ENCODE results near the gene ARHGEF18. TPM values are rescaled to one million over a fixed set of nuclear protein-coding genes. Genes with fewer than 3 reads are reported as not detected.
A peak's percentile ranks its signal among the peaks of the same experiment; 100 is the strongest.
"Not testable (repeated sequence)": the region's sequence is repeated elsewhere in the genome, so short reads cannot be mapped to it uniquely, and the experiment has no call there.

The ARHGEF18 gene
- total RNA-seq, 3 donors from 2014 or later = 33.2 to 38.6 (median 35.4) TPM

- Mint-ChIP-seq H3K36me3 (ENCODE audit: insufficient read depth) (peaks cover 30% of the 10 kb centered on the region), H3K4me3 (no peak overlapping the region), H3K4me1 (ENCODE audit: low read depth) (peaks cover 78% of the 10 kb centered on the region)
Observed at GRCh38 chr19:7358102-7358597, 9.4 kb downstream of the ARHGEF18 start.

GRCh38 chr19:7360393-7360984 lies 11.8 kb downstream of the ARHGEF18 start:
- DNase-seq (no peak), ATAC-seq (peak in 1 of 2 donors; percentile 43)
- Mint-ChIP-seq H3K27me3 (ENCODE audit: low read depth) (no peaks in the 10 kb centered on the region), H3K4me3 (no peak overlapping the region), H3K9me3 (no peaks in the 10 kb centered on the region), H3K36me3 (ENCODE audit: insufficient read depth) (peaks cover 39% of the 10 kb centered on the region), H3K4me1 (ENCODE audit: low read depth) (peaks cover 71% of the 10 kb centered on the region)

More at GRCh38 chr19:7358102-7358597, 9.4 kb downstream of the ARHGEF18 start:
- no peaks in the 10 kb centered on the region for H3K27me3 Mint-ChIP-seq (ENCODE audit: low read depth)
- no peaks in the 10 kb centered on the region for H3K9me3 Mint-ChIP-seq
- no peak for DNase-seq
- ATAC-seq = no peak

- H3K27me3 Mint-ChIP-seq (ENCODE audit: low read depth) = no peaks in the 10 kb centered on the region
- no peaks in the 10 kb centered on the region for H3K9me3 Mint-ChIP-seq
- ATAC-seq (no peak), DNase-seq (no peak)
- H3K4me1 Mint-ChIP-seq (ENCODE audit: low read depth) = peaks cover 53% of the 10 kb centered on the region
- H3K4me3 Mint-ChIP-seq = no peak overlapping the region
- peaks cover 35% of the 10 kb centered on the region for H3K36me3 Mint-ChIP-seq (ENCODE audit: insufficient read depth)
Observed at GRCh38 chr19:7363225-7363624, 14.5 kb downstream of the ARHGEF18 start.

- no peak overlapping the region for H3K4me3 Mint-ChIP-seq
- peaks cover 41% of the 10 kb centered on the region for H3K36me3 Mint-ChIP-seq (ENCODE audit: insufficient read depth)
- H3K27me3 Mint-ChIP-seq (ENCODE audit: low read depth) = no peaks in the 10 kb centered on the region
- H3K4me1 Mint-ChIP-seq (ENCODE audit: low read depth) = peaks cover 29% of the 10 kb centered on the region
- no peaks in the 10 kb centered on the region for H3K9me3 Mint-ChIP-seq
- DNase-seq (no peak), ATAC-seq (peak; percentile 50 to 65)
Observed at GRCh38 chr19:7366701-7367420, 18.1 kb downstream of the ARHGEF18 start.

- peaks cover 36% of the 10 kb centered on the region for H3K36me3 Mint-ChIP-seq (ENCODE audit: insufficient read depth)
- DNase-seq (no peak), ATAC-seq (no peak)
- peaks cover 21% of the 10 kb centered on the region for H3K4me1 Mint-ChIP-seq (ENCODE audit: low read depth)
- H3K27me3 Mint-ChIP-seq (ENCODE audit: low read depth) = no peaks in the 10 kb centered on the region
- H3K9me3 Mint-ChIP-seq = no peaks in the 10 kb centered on the region
- no peak overlapping the region for H3K4me3 Mint-ChIP-seq
Observed at GRCh38 chr19:7368456-7368855, 19.7 kb downstream of the ARHGEF18 start.

GRCh38 chr19:7368866-7369265 lies 20.1 kb downstream of the ARHGEF18 start:
- not testable (repeated sequence) for H3K4me3 Mint-ChIP-seq; H3K9me3 Mint-ChIP-seq; H3K27me3 Mint-ChIP-seq (ENCODE audit: low read depth); DNase-seq; ATAC-seq
- Mint-ChIP-seq H3K36me3 (ENCODE audit: insufficient read depth) (peaks cover 32% of the 10 kb centered on the region), H3K4me1 (ENCODE audit: low read depth) (peaks cover 16% of the 10 kb centered on the region)

- no peak for DNase-seq
- Mint-ChIP-seq H3K4me3 (no peak overlapping the region), H3K36me3 (ENCODE audit: insufficient read depth) (peaks cover 32% of the 10 kb centered on the region), H3K4me1 (ENCODE audit: low read depth) (peaks cover 10% of the 10 kb centered on the region), H3K27me3 (ENCODE audit: low read depth) (no peaks in the 10 kb centered on the region), H3K9me3 (no peaks in the 10 kb centered on the region)
- ATAC-seq = no peak
Observed at GRCh38 chr19:7370546-7370945, 21.8 kb downstream of the ARHGEF18 start.

GRCh38 chr19:7371001-7371400 lies 22.3 kb downstream of the ARHGEF18 start:
- H3K36me3 Mint-ChIP-seq (ENCODE audit: insufficient read depth) = peaks cover 34% of the 10 kb centered on the region
- DNase-seq (no peak), ATAC-seq (no peak)
- H3K27me3 Mint-ChIP-seq (ENCODE audit: low read depth) = no peaks in the 10 kb centered on the region
- H3K9me3 Mint-ChIP-seq = no peaks in the 10 kb centered on the region
- H3K4me1 Mint-ChIP-seq (ENCODE audit: low read depth) = peaks cover 10% of the 10 kb centered on the region
- H3K4me3 Mint-ChIP-seq = no peak overlapping the region

GRCh38 chr19:7372810-7373209 lies 24.1 kb downstream of the ARHGEF18 start:
- ATAC-seq = no peak
- peaks cover 2% of the 10 kb centered on the region for H3K4me1 Mint-ChIP-seq (ENCODE audit: low read depth)
- H3K9me3 Mint-ChIP-seq = no peaks in the 10 kb centered on the region
- H3K27me3 Mint-ChIP-seq (ENCODE audit: low read depth) = no peaks in the 10 kb centered on the region
- DNase-seq = no peak
- peaks cover 28% of the 10 kb centered on the region for H3K36me3 Mint-ChIP-seq (ENCODE audit: insufficient read depth)
- H3K4me3 Mint-ChIP-seq = no peak overlapping the region

- ATAC-seq (no peak), DNase-seq (no peak)
- Mint-ChIP-seq H3K36me3 (ENCODE audit: insufficient read depth) (peaks cover 33% of the 10 kb centered on the region), H3K4me1 (ENCODE audit: low read depth) (no peaks in the 10 kb centered on the region), H3K27me3 (ENCODE audit: low read depth) (no peaks in the 10 kb centered on the region), H3K9me3 (no peaks in the 10 kb centered on the region), H3K4me3 (no peak overlapping the region)
Observed at GRCh38 chr19:7373862-7374261, 25.1 kb downstream of the ARHGEF18 start.

GRCh38 chr19:7376151-7376852 lies 27.6 kb downstream of the ARHGEF18 start:
- H3K27me3 Mint-ChIP-seq (ENCODE audit: low read depth) = no peaks in the 10 kb centered on the region
- peaks cover 31% of the 10 kb centered on the region for H3K36me3 Mint-ChIP-seq (ENCODE audit: insufficient read depth)
- ATAC-seq = no peak
- H3K4me3 Mint-ChIP-seq = no peak overlapping the region
- H3K9me3 Mint-ChIP-seq = no peaks in the 10 kb centered on the region
- H3K4me1 Mint-ChIP-seq (ENCODE audit: low read depth) = peaks cover 3% of the 10 kb centered on the region
- no peak for DNase-seq

GRCh38 chr19:7377196-7377595 lies 28.5 kb downstream of the ARHGEF18 start:
- Mint-ChIP-seq H3K4me3 (no peak overlapping the region), H3K27me3 (ENCODE audit: low read depth) (no peaks in the 10 kb centered on the region), H3K9me3 (no peaks in the 10 kb centered on the region), H3K36me3 (ENCODE audit: insufficient read depth) (peaks cover 27% of the 10 kb centered on the region), H3K4me1 (ENCODE audit: low read depth) (peaks cover 3% of the 10 kb centered on the region)
- ATAC-seq = no peak
- no peak for DNase-seq

- no peaks in the 10 kb centered on the region for H3K27me3 Mint-ChIP-seq (ENCODE audit: low read depth)
- DNase-seq (no peak), ATAC-seq (no peak)
- no peaks in the 10 kb centered on the region for H3K9me3 Mint-ChIP-seq
- H3K4me1 Mint-ChIP-seq (ENCODE audit: low read depth) = peaks cover 5% of the 10 kb centered on the region
- no peak overlapping the region for H3K4me3 Mint-ChIP-seq
- H3K36me3 Mint-ChIP-seq (ENCODE audit: insufficient read depth) = peaks cover 28% of the 10 kb centered on the region
Observed at GRCh38 chr19:7381073-7381390, 32.3 kb downstream of the ARHGEF18 start.

GRCh38 chr19:7382694-7383093 lies 34.0 kb downstream of the ARHGEF18 start:
- Mint-ChIP-seq H3K36me3 (ENCODE audit: insufficient read depth) (peaks cover 29% of the 10 kb centered on the region), H3K4me3 (no peak overlapping the region), H3K4me1 (ENCODE audit: low read depth) (peaks cover 22% of the 10 kb centered on the region), H3K27me3 (ENCODE audit: low read depth) (no peaks in the 10 kb centered on the region), H3K9me3 (no peaks in the 10 kb centered on the region)
- DNase-seq (no peak), ATAC-seq (no peak)

GRCh38 chr19:7383284-7383683 lies 34.5 kb downstream of the ARHGEF18 start:
- H3K4me1 Mint-ChIP-seq (ENCODE audit: low read depth) = peaks cover 24% of the 10 kb centered on the region
- no peaks in the 10 kb centered on the region for H3K9me3 Mint-ChIP-seq
- no peak overlapping the region for H3K4me3 Mint-ChIP-seq
- H3K36me3 Mint-ChIP-seq (ENCODE audit: insufficient read depth) = peaks cover 25% of the 10 kb centered on the region
- no peak for ATAC-seq
- no peaks in the 10 kb centered on the region for H3K27me3 Mint-ChIP-seq (ENCODE audit: low read depth)
- DNase-seq = no peak
